ENCODE data around the gene PISD.
"Not testable (repeated sequence)": the region's sequence is repeated elsewhere in the genome, so short reads cannot be mapped to it uniquely, and the experiment has no call there.

The PISD gene

GRCh38 chr22:31707519-31707918, 45.5 kb upstream of the PISD start:
- Histone ChIP-seq H3K27ac (ENCODE audit: extremely low read depth, low read depth, low read length) (no peak overlapping the region), H3K36me3 (ENCODE audit: control insufficient read depth in 2 of 2, insufficient read depth in 1 of 2, low read length in 2 of 2) (peaks cover 52 to 60% of the 10 kb centered on the region in 2 experiments), H3K9me3 (ENCODE audit: control insufficient read depth, insufficient read depth, low read depth, low read length) (no peaks in the 10 kb centered on the region), H3K4me1 (ENCODE audit: control insufficient read depth, insufficient read depth, low read length) (no peaks in the 10 kb centered on the region), H3K4me3 (ENCODE audit: low read depth, low read length) (no peak overlapping the region)
- TF ChIP-seq ZNF398 (tag by site-specific recombination; IDR thresholded peaks at IDR 0.05) = no peak
- no peak for TF ChIP-seq ZNF670 (tag by site-specific recombination; IDR thresholded peaks at IDR 0.05; ENCODE audit: low read depth)
- TF ChIP-seq ZFP3 (tag by site-specific recombination; IDR thresholded peaks at IDR 0.05; ENCODE audit: low read depth) = no peak
- TF ChIP-seq GLI4 (tag by site-specific recombination; IDR thresholded peaks at IDR 0.05) = no peak
- no peak for TF ChIP-seq ZNF560 (tag by site-specific recombination; IDR thresholded peaks at IDR 0.05; ENCODE audit: borderline replicate concordance)
- no peak for TF ChIP-seq ZNF174 (tag by site-specific recombination; IDR thresholded peaks at IDR 0.05)
- no peak for TF ChIP-seq ZNF23 (tag by site-specific recombination; IDR thresholded peaks at IDR 0.05; ENCODE audit: borderline replicate concordance)
- no peak for TF ChIP-seq PRDM1 (tag by site-specific recombination; IDR thresholded peaks at IDR 0.05)
- TF ChIP-seq HOXD13 (CRISPR knock-in tag; IDR thresholded peaks at IDR 0.05; ENCODE audit: borderline replicate concordance) = no peak
- no peak for TF ChIP-seq ZNF112 (tag by site-specific recombination; IDR thresholded peaks at IDR 0.05)
- no peak for TF ChIP-seq BCL6B (tag by site-specific recombination; IDR thresholded peaks at IDR 0.05)
- TF ChIP-seq ZNF558 (tag by site-specific recombination; IDR thresholded peaks at IDR 0.05) = no peak
- POLR2A ChIA-PET = no interaction called here
- CTCF ChIA-PET = interaction anchor here (0.7 kb wide), 1 partner anchor 142 kb away, joined by 4 read pairs; no protein-coding TSS in a partner anchor

- H3K36me3 ChIP-seq (ENCODE audit: control insufficient read depth in 2 of 2, insufficient read depth in 1 of 2, low read length in 2 of 2) = peaks cover 76 to 77% of the 10 kb centered on the region in 2 experiments
- no peak for TF ChIP-seq CTCF (tag by site-specific recombination; IDR thresholded peaks at IDR 0.05)
- TF ChIP-seq REPIN1 (tag by site-specific recombination; IDR thresholded peaks at IDR 0.05; ENCODE audit: low read depth) = no peak
- TF ChIP-seq HOXD13 (CRISPR knock-in tag; IDR thresholded peaks at IDR 0.05; ENCODE audit: borderline replicate concordance) = no peak
- TF ChIP-seq ZNF48 (tag by site-specific recombination; IDR thresholded peaks at IDR 0.05) = no peak
- no peak for TF ChIP-seq ZNF10 (tag by site-specific recombination; IDR thresholded peaks at IDR 0.05)
- TF ChIP-seq ZNF560 (tag by site-specific recombination; IDR thresholded peaks at IDR 0.05; ENCODE audit: borderline replicate concordance) = no peak
- TF ChIP-seq ZNF366 (tag by site-specific recombination; conservative IDR thresholded peaks at IDR 0.05) = no peak
- TF ChIP-seq ZNF211 (tag by site-specific recombination; IDR thresholded peaks at IDR 0.05; ENCODE audit: low read depth) = no peak
- TF ChIP-seq ZNF416 (tag by site-specific recombination; IDR thresholded peaks at IDR 0.05) = no peak
- no peak for TF ChIP-seq SCRT1 (tag by site-specific recombination; IDR thresholded peaks at IDR 0.05; ENCODE audit: borderline replicate concordance)
- no peak for TF ChIP-seq BCL11B (tag by site-specific recombination; IDR thresholded peaks at IDR 0.05; ENCODE audit: low read depth)
- no peak overlapping the region for H3K27ac ChIP-seq (ENCODE audit: extremely low read depth, low read depth, low read length)
- H3K9me3 ChIP-seq (ENCODE audit: control insufficient read depth, insufficient read depth, low read depth, low read length) = no peaks in the 10 kb centered on the region
- no peak overlapping the region for H3K4me3 ChIP-seq (ENCODE audit: low read depth, low read length)
- no peaks in the 10 kb centered on the region for H3K4me1 ChIP-seq (ENCODE audit: control insufficient read depth, insufficient read depth, low read length)
- ChIA-PET POLR2A (no interaction called here), CTCF (interaction anchor here (0.7 to 1.2 kb wide), 3 partner anchors 9 to 274 kb away, joined by 4 to 8 read pairs (median 4); no protein-coding TSS in a partner anchor)
Measured at GRCh38 chr22:31695423-31695822, 33.4 kb upstream of the PISD start.

- peaks cover 70% of the 10 kb centered on the region in 2 experiments for H3K36me3 ChIP-seq (ENCODE audit: control insufficient read depth in 2 of 2, insufficient read depth in 1 of 2, low read length in 2 of 2)
- H3K4me1 ChIP-seq (ENCODE audit: control insufficient read depth, insufficient read depth, low read length); H3K4me3 ChIP-seq (ENCODE audit: low read depth, low read length); H3K27ac ChIP-seq (ENCODE audit: extremely low read depth, low read depth, low read length); POLR2A ChIA-PET; H3K9me3 ChIP-seq (ENCODE audit: control insufficient read depth, insufficient read depth, low read depth, low read length); CTCF ChIA-PET: not testable (repeated sequence)
Measured at GRCh38 chr22:31694046-31694445, 32.0 kb upstream of the PISD start.
